GM12864 (cell line): ENCODE data around the gene CCDC92B.

Source experiments
- DNase-seq: peaks from one replicate; pipeline ENCODE4 v3.0.0-alpha.2; 2011; ENCODE audit warnings: low read depth
- H3K4me3 ChIP-seq: 2 replicates; pipeline ENCODE4 v1.5.1; 2011; ENCODE audit warnings: mild to moderate bottlenecking, low read depth, low read length, control low read depth
- TF ChIP-seq, protein P1 (sequence below): IDR thresholded peaks from 2 replicates; pipeline ENCODE4 v1.5.1; 2011; ENCODE audit warnings: low read depth, mild to moderate bottlenecking, moderate library complexity, low read length, control low read depth, inconsistent platforms; ENCODE audit errors: missing control alignments

Gene CCDC92B

DNA sequence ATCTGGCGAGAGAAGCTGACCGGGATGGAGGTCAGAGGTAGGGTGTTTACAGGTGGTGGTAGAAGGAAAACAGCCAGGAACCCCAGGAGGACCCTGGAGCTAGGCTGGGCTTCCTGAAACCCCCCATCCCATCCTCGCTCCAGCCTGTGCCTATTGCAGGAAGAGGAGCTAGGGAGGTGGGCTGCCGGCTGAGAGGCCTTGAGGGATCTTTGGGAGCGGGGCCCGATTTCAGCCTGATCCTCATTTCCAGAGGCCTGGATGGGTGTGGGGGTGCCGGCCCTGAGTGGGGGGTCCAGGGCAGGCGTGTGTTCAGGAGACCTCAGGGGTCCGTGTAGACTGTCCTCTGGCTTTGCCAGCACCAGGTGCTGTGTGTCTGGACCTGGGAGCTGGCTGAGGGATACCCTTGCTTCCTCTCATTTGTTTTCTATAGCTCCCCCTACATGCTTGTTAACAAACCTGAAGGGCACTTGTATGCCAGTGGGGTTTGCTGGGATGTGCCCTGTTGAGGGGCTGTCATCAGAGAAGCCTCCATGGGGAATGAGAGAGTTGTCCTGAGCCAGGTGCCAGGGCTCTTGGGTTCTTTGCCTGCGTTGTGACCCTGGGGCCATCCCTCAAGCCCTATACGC, 27.9 kb upstream of the CCDC92B start:
- DNase-seq: no peak
- H3K4me3 ChIP-seq: no peak overlapping the region
- TF ChIP-seq, protein P1, sequence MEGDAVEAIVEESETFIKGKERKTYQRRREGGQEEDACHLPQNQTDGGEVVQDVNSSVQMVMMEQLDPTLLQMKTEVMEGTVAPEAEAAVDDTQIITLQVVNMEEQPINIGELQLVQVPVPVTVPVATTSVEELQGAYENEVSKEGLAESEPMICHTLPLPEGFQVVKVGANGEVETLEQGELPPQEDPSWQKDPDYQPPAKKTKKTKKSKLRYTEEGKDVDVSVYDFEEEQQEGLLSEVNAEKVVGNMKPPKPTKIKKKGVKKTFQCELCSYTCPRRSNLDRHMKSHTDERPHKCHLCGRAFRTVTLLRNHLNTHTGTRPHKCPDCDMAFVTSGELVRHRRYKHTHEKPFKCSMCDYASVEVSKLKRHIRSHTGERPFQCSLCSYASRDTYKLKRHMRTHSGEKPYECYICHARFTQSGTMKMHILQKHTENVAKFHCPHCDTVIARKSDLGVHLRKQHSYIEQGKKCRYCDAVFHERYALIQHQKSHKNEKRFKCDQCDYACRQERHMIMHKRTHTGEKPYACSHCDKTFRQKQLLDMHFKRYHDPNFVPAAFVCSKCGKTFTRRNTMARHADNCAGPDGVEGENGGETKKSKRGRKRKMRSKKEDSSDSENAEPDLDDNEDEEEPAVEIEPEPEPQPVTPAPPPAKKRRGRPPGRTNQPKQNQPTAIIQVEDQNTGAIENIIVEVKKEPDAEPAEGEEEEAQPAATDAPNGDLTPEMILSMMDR: no peak

DNA sequence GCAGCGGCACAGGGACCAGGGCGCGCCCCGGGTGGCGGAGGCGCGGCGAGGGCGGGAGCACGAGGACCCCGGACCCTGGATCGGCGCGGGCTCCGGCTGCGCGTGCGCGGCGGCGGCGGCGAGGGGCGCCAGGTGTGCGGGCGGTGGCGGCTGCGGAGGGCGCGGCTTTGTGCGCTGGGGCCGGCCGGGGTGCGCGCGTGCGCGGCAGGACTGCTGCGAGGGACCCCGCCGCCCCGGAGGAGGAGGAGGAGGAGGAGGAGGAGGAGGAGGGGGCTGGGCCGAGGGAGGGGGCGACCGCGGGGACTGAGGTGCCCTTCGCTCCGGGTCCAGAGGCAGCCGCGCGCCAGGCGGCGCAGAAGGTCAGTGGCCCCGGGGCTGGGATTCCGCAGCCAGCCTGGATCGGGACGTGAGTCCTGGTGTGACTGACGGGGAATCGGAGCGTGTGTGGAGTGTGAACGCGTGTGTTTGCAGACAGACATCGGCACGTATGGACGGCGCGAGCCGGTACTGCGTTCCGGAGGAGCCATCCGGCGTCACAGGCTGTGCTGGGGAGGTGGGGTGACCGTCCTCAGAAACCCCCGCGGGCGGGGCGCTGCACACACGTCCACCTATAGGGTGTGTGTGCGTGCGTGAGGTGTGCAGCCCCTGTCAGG, 27.3 kb upstream of the CCDC92B start:
- DNase-seq: no peak
- TF ChIP-seq, protein P1: no peak
- no peak overlapping the region for H3K4me3 ChIP-seq

DNA sequence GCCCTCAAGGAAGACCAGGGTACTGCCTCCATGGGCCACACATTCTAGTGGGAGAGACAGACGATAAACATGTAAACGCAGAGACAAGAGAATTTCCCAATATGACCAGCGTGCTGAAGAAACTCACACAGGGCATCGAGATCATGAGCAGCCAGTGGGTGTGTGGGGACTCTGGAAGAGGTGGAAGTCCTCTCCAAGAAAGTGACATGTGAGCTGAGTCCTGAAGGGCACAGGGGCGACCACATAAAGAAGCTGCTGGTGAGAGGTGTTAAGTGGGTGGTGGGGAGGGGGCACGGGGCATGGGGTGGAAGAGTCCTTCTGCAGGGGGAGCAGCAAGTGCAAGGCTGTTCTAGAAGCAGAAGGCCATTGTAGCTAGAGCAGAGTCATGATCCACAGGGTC, 25.8 kb upstream of the CCDC92B start:
- no peak for DNase-seq
- no peak overlapping the region for H3K4me3 ChIP-seq
- TF ChIP-seq, protein P1: no peak

DNA sequence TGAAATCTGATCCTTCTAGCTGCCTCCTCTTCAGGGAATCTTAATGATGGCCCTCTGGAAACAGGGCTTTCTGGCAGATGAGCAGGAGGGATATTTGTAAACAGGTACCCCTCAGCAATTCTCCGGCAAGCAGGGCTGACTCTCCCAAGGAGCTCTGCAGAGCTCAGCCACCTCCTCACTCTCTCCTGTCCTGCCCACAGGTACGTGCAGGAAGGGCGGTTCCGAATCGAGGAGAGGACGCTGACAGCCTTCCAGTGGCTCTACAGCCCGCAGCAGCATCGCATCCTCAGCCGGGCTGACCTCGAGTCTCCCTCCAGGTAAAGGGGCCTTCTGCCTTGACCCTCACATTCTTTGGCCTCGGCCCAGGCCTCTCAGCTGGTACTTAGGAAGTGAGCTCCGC, 20.7 kb upstream of the CCDC92B start:
- TF ChIP-seq, protein P1: no peak
- no peak for DNase-seq

DNA sequence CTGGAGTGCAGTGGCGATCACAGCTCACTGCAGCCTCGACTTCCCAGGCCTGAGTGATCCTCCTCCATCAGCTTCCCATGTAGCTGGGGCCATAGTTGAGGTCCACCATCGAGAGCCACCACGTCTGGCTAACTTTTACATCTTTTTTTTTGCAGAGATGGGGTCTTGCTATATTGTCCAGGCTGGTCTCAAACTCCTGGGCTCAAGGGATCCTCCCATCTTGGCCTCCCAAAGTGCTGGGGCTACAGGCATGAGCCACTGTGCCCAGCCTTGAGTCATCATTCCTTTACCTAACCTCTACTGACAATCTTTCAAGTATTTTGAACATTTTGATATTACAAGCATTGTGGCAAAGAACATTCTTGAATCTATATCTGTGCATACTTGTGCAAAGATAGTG, 9.4 kb upstream of the CCDC92B start:
- no peak for DNase-seq
- H3K4me3 ChIP-seq: no peak overlapping the region
- TF ChIP-seq, protein P1: no peak

More for the DNA sequence above, 20.7 kb upstream of the CCDC92B start:
- no peak overlapping the region for H3K4me3 ChIP-seq

DNA sequence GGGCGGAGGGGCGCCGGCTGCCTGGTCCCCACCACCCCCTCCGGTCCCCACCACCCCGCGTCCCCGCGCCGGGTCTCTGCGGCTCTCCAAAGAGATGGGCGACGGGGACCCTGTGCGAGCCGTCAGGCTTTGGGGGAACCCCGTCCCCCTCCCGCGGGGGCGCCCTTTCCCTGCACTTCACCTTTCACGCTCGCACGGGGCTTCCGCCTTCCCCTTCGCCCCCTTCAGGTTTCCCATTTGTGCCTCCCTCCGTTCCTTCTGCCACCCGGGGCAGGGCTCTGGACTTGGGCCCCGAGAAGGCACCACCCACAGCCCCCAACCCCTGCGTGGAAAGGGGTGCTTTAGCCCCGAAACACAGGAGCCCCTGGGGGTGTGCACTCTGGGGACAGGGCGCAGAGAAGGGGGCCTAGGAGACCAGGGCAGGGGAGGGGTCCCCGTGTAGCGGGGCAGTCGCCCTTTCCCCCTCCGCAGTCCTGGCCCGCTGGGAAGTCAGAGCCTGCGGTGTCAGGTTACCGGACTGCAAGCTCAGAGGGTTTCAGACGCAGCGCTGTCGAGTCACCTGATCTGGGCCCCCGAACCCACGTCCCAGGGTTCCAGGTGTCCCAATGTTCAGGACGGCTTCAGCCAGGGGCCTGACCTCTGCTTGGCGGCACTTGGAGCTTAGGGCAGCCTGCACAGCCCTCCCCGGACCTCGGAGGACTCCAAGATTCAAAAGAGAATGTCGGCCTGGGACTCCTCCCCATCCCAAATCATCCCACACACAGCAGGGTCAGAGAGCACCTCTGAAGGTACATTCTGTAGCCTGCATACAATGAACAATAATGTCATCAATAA, 6.7 kb upstream of the CCDC92B start:
- no peak for DNase-seq
- H3K4me3 ChIP-seq: no peak overlapping the region
- TF ChIP-seq, protein P1: no peak
